Stimulated activated CD4-positive, alpha-beta T cell treated with anti-CD3 and anti-CD28 coated beads, Interleukin-4, amount 100 ng/mL, for 48 hours (primary cell): ENCODE data around the gene INKA1.
"Not testable (repeated sequence)": the region's sequence is repeated elsewhere in the genome, so short reads cannot be mapped to it uniquely, and the experiment has no call there.

Source experiments
- DNase-seq, 2 donors: peaks; one replicate each; pipeline ENCODE4 v3.0.0-alpha.2; 2020; ENCODE audit warnings: low read depth in 2 of 2

The INKA1 gene

DNA sequence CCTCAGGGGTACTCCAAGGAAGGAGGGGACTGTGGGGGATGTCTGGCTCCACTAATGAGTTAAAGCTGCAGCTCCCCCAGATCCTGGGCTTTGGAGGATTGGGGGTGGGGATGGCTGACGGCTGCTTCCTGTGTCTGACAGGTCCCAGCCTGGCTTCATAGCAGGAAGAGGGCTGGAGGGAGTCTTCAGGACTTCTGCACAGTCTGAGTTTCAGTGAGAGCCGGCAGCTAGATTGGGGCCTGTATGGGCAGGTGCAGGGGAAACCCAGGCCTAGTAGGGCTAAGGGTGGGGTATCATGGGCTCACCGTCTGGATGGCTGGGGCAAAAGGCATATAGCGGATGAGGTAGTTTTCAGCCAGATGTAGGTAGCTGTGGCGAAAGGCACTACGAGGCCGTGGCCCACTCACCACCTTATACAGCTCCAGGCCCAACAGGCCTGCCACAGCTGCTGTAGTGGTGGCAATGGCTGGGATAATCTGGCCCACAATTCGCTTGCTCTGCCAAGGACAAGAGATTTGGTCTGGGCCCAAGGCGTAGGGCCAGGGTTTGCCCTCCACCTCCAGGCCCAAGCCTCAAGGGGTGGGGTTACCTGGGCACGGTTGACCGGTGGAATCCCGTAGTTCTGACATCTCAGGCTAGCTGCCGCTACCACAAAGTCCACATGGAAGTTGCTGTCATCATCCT, 4.5 kb downstream of the INKA1 start:
- no peak for DNase-seq

DNA sequence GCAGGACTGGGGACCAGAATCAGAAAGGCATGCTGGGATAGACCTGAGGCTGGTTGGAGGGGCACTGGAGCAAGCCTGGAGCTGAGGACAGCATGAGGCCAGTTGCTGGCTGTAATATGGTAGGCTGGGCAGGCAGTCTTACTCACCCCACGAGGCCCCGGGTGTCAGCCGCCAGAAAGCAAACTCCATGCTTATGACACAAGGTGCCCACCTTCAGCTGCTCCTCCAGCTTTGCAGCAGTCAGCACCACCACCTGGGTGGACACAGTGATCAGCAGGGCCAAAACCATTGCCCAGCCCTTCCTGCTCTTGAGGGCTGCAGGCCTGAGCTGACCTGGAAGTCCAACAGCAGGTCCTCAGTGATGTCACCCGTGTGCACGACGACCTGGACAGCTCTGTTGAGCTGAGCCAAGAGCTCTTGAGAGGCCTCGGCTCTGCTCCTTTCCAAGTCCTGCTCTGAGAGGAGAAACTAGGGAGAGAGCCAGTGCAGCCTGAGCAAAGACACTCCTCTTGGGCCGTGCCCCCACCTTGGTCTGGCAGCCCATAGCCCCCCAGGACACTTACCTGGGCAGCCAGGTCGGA, 9.9 kb downstream of the INKA1 start:
- no peak for DNase-seq

DNA sequence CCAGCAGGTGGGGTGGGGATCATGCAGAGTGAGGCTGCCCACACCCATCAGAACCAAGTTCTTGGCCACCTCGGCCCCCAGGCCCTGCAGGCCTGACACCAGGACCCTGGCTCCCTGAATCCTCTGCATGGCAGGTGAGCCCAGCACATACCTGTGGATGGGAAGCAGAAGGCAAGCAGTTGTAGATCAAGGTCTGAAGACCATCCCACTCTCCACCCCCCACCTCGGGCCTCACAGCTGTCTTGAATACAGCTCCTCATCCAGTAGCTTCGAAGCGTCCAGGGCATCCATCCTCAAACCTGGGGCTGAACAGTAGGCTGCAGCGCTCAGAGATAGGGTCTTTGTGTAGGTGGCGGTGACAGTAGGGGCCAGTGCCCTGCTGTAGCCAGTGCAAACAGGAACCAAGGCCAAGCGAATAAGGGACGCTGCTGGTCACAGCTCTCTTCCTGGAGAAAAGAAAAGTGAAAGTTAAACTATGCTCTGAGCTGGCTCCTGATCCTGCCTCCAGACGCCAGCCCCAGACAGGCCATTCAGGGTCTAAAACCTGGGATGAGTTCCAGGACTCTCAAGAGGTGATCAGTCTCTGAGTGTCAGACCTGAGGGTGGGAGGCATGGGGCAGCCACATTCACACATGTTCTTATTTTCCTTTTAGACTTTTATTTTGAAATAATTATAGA, 10.6 kb downstream of the INKA1 start, which contains the start of gene UBA7:
TSS of gene UBA7 (minus strand) at position 457 of the 678 bp plus-strand sequence. CDS start at position 291, 166 bp downstream.
- DNase-seq: peak in 1 of 2 donors; percentile 21

DNA sequence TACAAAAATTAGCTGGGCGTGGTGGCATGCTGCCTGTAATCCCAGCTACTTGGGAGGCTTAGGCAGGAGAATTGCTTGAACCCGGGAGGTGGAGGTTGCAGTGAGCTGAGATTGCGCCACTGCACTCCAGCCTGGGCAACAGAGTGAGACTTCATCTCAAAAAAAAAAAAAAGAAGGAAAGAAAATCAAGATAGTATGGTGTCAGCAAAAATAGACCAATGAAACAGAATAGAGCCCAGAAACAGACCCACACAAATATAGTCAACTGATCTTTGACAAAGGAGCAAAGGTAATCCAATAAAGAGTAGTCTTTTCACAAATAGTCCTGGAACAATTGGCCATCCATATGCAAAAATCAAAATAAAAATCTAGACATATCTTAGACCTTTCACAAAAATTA, 20.1 kb downstream of the INKA1 start:
- DNase-seq: not testable (repeated sequence)

DNA sequence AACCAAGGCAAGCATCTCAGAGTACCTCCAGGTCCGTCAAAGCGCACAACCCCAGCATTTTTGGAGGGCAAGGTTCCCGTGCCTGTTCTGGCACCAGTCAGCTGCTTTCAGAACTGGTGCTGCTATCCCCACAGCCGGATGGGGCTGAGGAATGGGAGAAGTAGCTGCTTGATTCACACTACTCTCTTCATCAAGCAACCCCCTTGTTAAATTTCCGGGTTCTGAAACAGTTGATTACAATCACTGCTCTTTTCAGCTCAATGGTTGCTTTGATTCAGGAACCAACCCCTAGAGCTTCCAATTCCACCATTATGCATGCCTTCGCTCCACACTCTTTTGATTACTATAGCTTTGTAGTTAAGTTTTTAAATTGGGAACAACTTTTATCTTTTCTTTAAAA, 23.0 kb downstream of the INKA1 start:
- no peak for DNase-seq

DNA sequence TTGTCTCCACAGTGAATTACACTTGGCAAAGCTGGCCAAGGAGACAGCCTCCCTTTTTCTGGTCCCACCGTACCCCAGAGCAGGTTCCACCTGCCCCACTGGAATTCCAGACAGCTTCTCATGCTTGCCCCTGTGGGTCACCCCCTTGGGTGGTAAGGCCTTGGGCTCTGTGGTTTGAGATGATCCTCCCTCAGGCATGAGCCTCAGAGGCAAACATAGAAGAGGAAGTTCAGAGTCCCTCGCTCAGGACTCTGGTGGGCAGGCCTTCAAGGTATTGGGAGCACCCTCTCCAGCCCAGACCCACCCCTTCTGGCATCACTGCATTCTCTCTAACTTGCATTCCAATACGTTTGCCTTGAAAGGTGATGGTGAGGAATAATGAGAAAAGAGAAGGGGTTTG, 28.3 kb downstream of the INKA1 start:
- DNase-seq: no peak

DNA sequence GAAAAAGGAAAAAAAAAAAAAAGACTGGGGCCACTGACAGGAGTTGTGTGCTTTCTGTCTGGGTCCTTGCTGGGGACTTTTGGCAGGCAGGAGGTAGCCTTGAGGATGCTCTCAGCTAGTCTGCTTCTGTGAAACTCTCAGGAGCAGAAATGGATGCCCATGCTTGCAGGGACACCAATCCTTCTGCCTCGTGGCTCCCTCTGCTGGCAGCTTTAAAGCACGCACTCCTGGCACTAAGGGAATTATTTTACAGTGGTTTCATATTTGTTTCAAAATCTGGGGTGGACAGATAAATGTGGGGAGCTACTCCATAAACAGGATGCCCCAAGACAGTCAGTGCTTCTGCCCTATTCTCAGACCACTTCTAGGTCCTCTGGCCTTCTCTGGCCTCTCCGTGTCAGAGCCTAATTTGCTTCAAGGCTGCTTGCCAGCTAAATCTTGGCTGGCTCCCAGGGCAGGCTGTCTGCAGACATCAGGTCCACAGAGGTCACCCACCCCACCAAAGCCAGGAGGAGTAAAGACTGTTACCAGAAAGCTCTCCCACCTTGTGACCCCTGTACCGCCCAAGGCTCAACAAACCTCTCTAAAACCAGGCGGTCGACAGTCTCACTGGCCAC, 36.2 kb downstream of the INKA1 start:
- peak; percentile 70 for DNase-seq

DNA sequence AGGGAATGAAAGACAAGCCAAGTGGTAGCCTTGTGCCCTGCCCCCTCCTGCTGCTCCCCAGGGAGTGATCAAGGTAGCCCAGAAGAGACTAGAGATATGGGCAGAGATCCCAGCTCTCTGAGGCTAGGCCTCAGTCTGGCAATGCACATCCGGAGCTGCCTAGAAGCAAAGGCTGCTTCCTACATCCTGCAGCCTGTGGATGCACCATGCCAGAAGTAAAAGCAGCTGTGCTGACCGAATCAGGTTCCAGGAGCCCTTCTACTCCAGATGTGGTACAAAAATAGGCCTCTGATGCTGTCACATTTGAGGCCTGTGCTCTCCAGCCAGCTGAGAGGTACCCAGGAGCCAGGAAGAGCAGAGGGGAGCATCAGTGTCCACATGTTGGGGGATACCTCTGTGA, 37.3 kb downstream of the INKA1 start:
- DNase-seq: no peak

DNA sequence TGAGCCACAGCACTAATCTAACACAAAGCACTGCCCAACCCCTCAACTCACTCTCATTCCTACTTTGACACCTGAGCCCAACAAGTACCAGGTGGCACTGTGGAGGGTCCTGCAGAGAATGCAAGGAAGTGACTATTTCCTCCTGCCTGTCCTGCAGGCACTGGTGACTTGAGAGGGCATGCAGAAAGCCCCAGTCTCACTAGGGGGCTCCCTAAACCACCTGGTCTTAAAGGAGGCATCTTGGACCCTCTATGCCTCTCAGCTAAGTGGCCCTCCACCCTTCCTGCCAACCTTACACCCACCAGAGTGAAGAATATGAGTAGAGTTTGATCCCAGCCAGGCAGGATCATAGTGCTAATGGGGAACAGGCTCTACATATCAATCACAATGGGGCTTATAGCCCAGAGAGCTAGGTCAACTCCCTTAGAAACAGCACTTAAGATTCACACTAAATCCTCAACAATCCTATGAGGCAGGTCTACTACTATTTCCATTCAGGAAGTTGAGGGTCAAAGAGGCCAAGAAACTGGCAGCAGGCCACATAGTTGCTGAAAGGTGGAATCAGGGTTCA, 38.1 kb downstream of the INKA1 start:
- no peak for DNase-seq

DNA sequence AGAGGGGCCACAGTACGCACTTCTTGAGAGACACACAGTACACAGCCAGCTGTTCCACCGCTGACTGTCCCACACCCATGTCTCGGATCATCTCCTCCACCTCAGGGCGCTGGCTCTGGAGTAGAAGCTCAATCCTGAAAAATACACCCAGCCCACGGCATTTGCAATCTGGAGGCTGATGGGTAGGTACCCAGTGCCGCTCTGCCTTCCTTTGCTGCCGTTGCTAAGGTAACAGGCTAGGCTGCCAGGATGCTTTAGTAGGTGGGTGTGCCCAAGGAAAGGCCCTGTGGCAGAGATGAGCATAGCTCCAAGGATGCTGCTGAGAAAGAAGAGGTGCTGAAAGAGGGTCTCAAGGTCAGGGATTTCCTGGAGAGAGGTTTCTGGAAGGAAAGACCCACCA, 38.7 kb downstream of the INKA1 start:
- DNase-seq: no peak

DNA sequence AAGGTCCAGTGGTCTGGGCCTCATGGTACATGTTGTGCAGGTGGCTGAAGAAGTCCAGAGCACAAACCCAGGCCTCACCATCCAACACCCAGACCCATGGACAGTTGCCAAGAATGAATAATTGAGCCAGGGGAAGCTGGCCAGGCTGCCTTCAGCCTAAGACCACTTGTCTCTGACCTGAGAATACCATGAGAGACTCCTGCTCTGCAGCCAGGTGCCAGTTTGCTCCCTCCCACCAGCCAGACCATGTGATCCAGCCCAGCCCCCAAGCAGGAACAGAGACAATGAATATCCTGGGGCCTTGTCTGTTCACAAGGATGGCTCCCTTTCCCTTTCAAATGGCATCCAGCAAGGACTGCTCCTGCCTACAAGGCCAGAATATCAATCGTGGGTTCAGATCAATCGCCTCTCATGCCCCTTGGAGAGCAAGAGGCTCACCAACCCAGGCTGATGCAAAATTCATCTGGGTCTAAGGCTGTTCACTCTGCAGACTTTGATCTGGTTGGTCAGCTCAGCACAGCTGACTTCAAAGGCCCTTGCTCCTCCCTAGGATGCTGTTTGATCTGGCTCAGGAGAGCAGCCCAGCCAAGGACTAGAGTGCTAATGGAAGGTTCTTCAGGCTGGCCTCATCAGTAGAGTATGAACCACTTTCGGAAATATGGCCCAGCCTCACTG, 39.9 kb downstream of the INKA1 start:
- DNase-seq: no peak

DNA sequence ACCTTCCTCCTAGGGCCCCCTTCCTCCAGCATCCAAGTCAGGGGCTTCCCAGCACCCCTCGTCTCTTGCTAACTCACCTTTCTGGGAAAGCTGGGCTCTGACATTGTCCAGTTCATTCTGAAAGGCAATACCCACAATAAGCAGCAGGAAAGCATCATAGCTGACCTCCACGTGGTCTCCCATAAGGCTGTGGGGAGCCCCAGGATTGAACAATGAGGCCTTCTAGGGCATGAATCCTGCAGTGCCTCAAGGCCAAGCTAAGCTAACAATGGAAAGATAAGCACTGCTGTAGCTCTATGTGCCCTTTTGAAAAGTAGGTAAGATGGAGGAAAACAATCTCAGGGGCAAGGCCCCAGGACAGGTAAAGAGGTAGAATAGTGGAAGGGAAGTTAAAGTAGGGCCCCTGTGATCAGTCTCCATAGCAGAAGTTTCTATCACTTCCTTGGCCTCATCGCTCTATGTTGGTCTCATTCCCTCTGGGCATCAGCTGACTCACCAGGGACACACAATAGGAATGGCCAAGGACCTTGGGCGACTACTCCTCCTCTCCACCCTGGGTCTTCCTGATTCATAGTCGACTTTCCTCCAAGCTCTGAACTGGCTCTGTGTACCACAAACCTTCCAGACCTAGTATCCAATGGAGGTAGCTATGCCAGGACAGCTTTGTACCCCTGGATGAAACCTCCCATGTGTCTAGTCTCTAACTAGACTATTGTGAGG, 41.6 kb downstream of the INKA1 start:
- DNase-seq: no peak

DNA sequence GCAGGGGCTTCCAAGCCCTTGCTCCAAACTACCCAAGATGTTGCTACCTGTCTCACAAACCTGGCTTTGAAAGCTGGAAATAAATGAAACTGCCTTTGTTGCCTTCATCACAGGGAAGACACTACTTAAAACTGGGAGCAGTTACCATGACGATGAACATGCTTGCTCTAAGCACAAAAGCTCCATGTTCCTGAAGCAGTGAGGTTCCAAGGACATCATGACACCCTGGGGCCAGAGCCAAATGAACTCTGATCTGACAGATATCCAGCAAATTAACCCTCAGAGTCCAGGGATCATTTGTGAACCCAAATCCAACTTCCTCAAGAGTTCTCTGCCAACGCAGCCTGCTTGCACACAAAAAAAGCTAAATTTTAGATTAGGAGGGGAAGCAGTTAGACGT, 42.6 kb downstream of the INKA1 start:
- DNase-seq: no peak
